IMR-90 (cell line): ENCODE measurements around the gene ANP32B. TPM values are rescaled to one million over a fixed set of nuclear protein-coding genes. Genes with fewer than 3 reads are reported as not detected.
A peak's percentile ranks its signal among the peaks of the same experiment; 100 is the strongest.

Source experiments
- ATAC-seq: fragments of 200-7000 bp; cut with Tn5 transposase; 2 replicates; pipeline ENCODE4 v1.9.1; 2020; ENCODE audit warnings: low read depth, mild to moderate bottlenecking, moderate library complexity
- BruUV-seq: library from RNA; stranded (reverse); fragments of 400-500 nt; replicated peaks from 2 replicates; lab custom pipeline; 2021; lab: Mats Ljungman, UMichigan
- CTCF ChIA-PET: fragments of 300-600 bp; formaldehyde crosslinking; extraction: SDS; loops from one replicate; lab custom pipeline; 2021; ENCODE audit warnings: antibody characterized with exemption; lab: Yijun Ruan, JAX
- POLR2A ChIA-PET: fragments of 300-600 bp; sonication (Branson Sonifier 250); formaldehyde crosslinking; loops from one replicate; lab custom pipeline; 2022; ENCODE audit warnings: antibody characterized with exemption; ENCODE audit not compliant: unreplicated experiment; lab: Charles Lee
- DNase-seq: peaks from one replicate; pipeline ENCODE4 v3.0.0; 2013
- H2AFZ ChIP-seq: replicated peaks from 2 replicates; pipeline ENCODE3; 2013; ENCODE audit warnings: low read length, mild to moderate bottlenecking; ENCODE audit not compliant: poor library complexity
- H2AK5ac ChIP-seq: 2 replicates; pipeline ENCODE4 v1.6.1; 2013; ENCODE audit warnings: low read depth, low read length, inconsistent platforms
- H2AK9ac ChIP-seq: replicated peaks from 2 replicates; pipeline ENCODE3; 2013; ENCODE audit warnings: mild to moderate bottlenecking, low read depth, low read length, moderate library complexity; ENCODE audit not compliant: poor library complexity
- H2BK120ac ChIP-seq: 2 replicates; pipeline ENCODE4 v1.6.1; 2013; ENCODE audit warnings: low read depth, low read length, inconsistent platforms
- H2BK15ac ChIP-seq: 3 replicates; pipeline ENCODE4 v1.6.1; 2013; ENCODE audit warnings: low read depth, low read length, inconsistent platforms
- H2BK20ac ChIP-seq: 2 replicates; pipeline ENCODE4 v1.6.1; 2013; ENCODE audit warnings: low read depth, mild to moderate bottlenecking, inconsistent platforms, low read length, moderate library complexity
- H2BK5ac ChIP-seq: 2 replicates; pipeline ENCODE4 v1.6.1; 2013; ENCODE audit warnings: mild to moderate bottlenecking, low read depth, low read length, inconsistent platforms; ENCODE audit not compliant: poor library complexity, severe bottlenecking
- H3K14ac ChIP-seq: replicated peaks from 2 replicates; pipeline ENCODE4 v1.6.1; 2013; ENCODE audit warnings: low read depth, low read length, inconsistent platforms
- H3K18ac ChIP-seq: 2 replicates; pipeline ENCODE4 v1.6.1; 2013; ENCODE audit warnings: low read depth, low read length, control low read depth
- H3K23ac ChIP-seq: 2 replicates; pipeline ENCODE4 v1.6.1; 2013; ENCODE audit warnings: low read depth, low read length, inconsistent platforms
- H3K27ac ChIP-seq: 2 replicates; pipeline ENCODE4 v1.5.1; 2013; ENCODE audit warnings: mild to moderate bottlenecking, control low read depth, low read length; ENCODE audit not compliant: insufficient read depth
- H3K27me3 ChIP-seq: 2 replicates; pipeline ENCODE4 v1.6.1; 2013; ENCODE audit warnings: low read length; ENCODE audit not compliant: control insufficient read depth, insufficient read depth
- H3K36me3 ChIP-seq: 2 replicates; pipeline ENCODE4 v1.6.1; 2013; ENCODE audit warnings: low read length, mixed read lengths; ENCODE audit not compliant: control insufficient read depth, insufficient read depth
- H3K4ac ChIP-seq: 2 replicates; pipeline ENCODE4 v1.6.1; 2013; ENCODE audit warnings: low read depth, low read length, inconsistent platforms
- H3K4me1 ChIP-seq: 2 replicates; pipeline ENCODE4 v1.6.1; 2013; ENCODE audit warnings: low read length, mixed read lengths; ENCODE audit not compliant: control insufficient read depth, insufficient read depth
- H3K4me2 ChIP-seq: 2 replicates; pipeline ENCODE4 v1.6.1; 2013; ENCODE audit warnings: low read depth, mild to moderate bottlenecking, control low read depth, low read length, moderate library complexity
- H3K4me3 ChIP-seq: 2 replicates; pipeline ENCODE4 v1.5.1; 2013; ENCODE audit warnings: low read depth, mild to moderate bottlenecking, control low read depth, low read length, moderate library complexity; ENCODE audit not compliant: insufficient read depth
- H3K56ac ChIP-seq: 2 replicates; pipeline ENCODE4 v1.6.1; 2013; ENCODE audit warnings: low read length, inconsistent platforms; ENCODE audit not compliant: insufficient read depth; ENCODE audit errors: extremely low read depth
- H3K79me1 ChIP-seq, 2 experiments: 2 replicates each; pipeline ENCODE4 v1.6.1; 2013; ENCODE audit warnings: low read length in 2 of 2, inconsistent platforms in 1 of 2, low read depth in 1 of 2
- H3K9ac ChIP-seq: 2 replicates; pipeline ENCODE4 v1.6.1; 2013; ENCODE audit warnings: low read depth, low read length, control low read depth
- H3K9me1 ChIP-seq: 2 replicates; pipeline ENCODE4 v1.6.1; 2013; ENCODE audit warnings: low read length, inconsistent platforms; ENCODE audit not compliant: insufficient read depth
- H3K9me3 ChIP-seq: 2 replicates; pipeline ENCODE4 v1.6.1; 2013; ENCODE audit warnings: low read length; ENCODE audit not compliant: control insufficient read depth, insufficient read depth
- H4K20me1 ChIP-seq: 2 replicates; pipeline ENCODE4 v1.6.1; 2013; ENCODE audit warnings: low read length, inconsistent platforms; ENCODE audit not compliant: insufficient read depth
- H4K5ac ChIP-seq: 2 replicates; pipeline ENCODE4 v1.6.1; 2013; ENCODE audit warnings: mild to moderate bottlenecking, low read depth, low read length, control low read depth
- H4K8ac ChIP-seq, 2 experiments: 2 replicates each; pipeline ENCODE4 v1.6.1; 2013; ENCODE audit warnings: low read depth in 2 of 2, low read length in 2 of 2, control low read depth in 1 of 2, inconsistent platforms in 1 of 2
- H4K91ac ChIP-seq: 2 replicates; pipeline ENCODE4 v1.6.1; 2013; ENCODE audit warnings: low read depth, low read length, inconsistent platforms; ENCODE audit not compliant: insufficient read depth
- CEBPB ChIP-seq: IDR thresholded peaks from 2 replicates; pipeline ENCODE4 v1.6.1; 2012; ENCODE audit warnings: low read depth, low read length, improper control_type of control experiment
- MAFK ChIP-seq: IDR thresholded peaks from 2 replicates; pipeline ENCODE4 v1.6.1; 2012; ENCODE audit warnings: low read depth, low read length, improper control_type of control experiment
- WGBS, 2 experiments: methylation state at CpG; one replicate each; pipeline versions ENCODE4 v1.1.5 to v1.1.7; 2013; ENCODE audit warnings: missing lambda C conversion rate in 2 of 2; ENCODE audit not compliant: insufficient read length in 1 of 2; ENCODE audit errors: extremely low coverage in 2 of 2; 5-methylcytosine and 5-hydroxymethylcytosine counted together
- dilution Hi-C: fragments of 300-500 bp; cut with HindIII; formaldehyde crosslinking; loops from one replicate; pipeline ENCODE4 v1.14.3; 2018; ENCODE audit warnings: low sequenced_read_pairs; ENCODE audit not compliant: unreplicated experiment
- in situ Hi-C: fragments of 300-500 bp; cut with MboI; formaldehyde crosslinking; loops from 3 replicates; pipeline ENCODE4 v1.14.3; 2019; ENCODE audit warnings: low sequenced_read_pairs, inconsistent platforms, mixed read lengths
- intact Hi-C: fragments of 100-400 bp; cut with micrococcal nuclease; formaldehyde crosslinking; loops from 2 replicates; pipeline ENCODE4 v1.10.0; 2022
- polyA plus RNA-seq, 3 experiments: library from polyadenylated mRNA; depleted of rRNA; stranded (reverse); fragments of >200 nt; gene quantifications; 2 replicates each; pipeline ENCODE4 v1.2.3, GENCODE V29; 2012; ENCODE audit warnings: low replicate concordance in 1 of 3
- total RNA-seq: library from RNA; depleted of rRNA; stranded (reverse); fragments of >200 nt; gene quantifications from 2 replicates; pipeline ENCODE4 v1.2.3, GENCODE V29; 2012

Gene ANP32B
- total and polyA plus RNA-seq, 2 of the 4 experiments (the other 2 are of a cell fraction) = 3.9 to 46.8 TPM

- H3K27ac ChIP-seq = no peak overlapping the region
- peaks cover 70% of the 10 kb centered on the region for H3K36me3 ChIP-seq
- H3K14ac ChIP-seq = no peak overlapping the region
- no peaks in the 10 kb centered on the region for H3K9me3 ChIP-seq
- H2BK15ac ChIP-seq = no peak overlapping the region
- no peak overlapping the region for H4K5ac ChIP-seq
- DNase-seq (peak; percentile 64), ATAC-seq (peak; percentile 35; the same call in 1 of the 2 replicates)
- H2BK5ac ChIP-seq = no peak overlapping the region
- H2BK20ac ChIP-seq = no peak overlapping the region
- dilution Hi-C loops (no loop called here), in situ Hi-C loops (no loop called here), intact Hi-C loops (no loop called here)
- H2AK5ac ChIP-seq = no peak overlapping the region
- no peak overlapping the region for H3K4me2 ChIP-seq
- no TSS peak for BruUV-seq
- H3K4ac ChIP-seq = no peak overlapping the region
- no peak overlapping the region for H4K8ac ChIP-seq
- no peak overlapping the region for H3K18ac ChIP-seq
- H3K79me1 ChIP-seq = peaks cover 50 to 69% of the 10 kb centered on the region in 2 experiments
- peaks cover 30% of the 10 kb centered on the region for H4K20me1 ChIP-seq
- no peak overlapping the region for H2AFZ ChIP-seq
- CTCF ChIA-PET = no interaction called here
- no peak overlapping the region for H3K56ac ChIP-seq
- H4K91ac ChIP-seq = no peak overlapping the region
- no peak overlapping the region for H2AK9ac ChIP-seq
- H3K4me1 ChIP-seq = peaks cover 3% of the 10 kb centered on the region
- H3K27me3 ChIP-seq = no peaks in the 10 kb centered on the region
- no peak overlapping the region for H3K9ac ChIP-seq
- no CpG with 5 or more reads among the region's 2 CpGs for WGBS, 2 experiments
- H3K9me1 ChIP-seq = peaks cover 8% of the 10 kb centered on the region
- H3K4me3 ChIP-seq = no peak overlapping the region
- POLR2A ChIA-PET = no interaction called here
- H2BK120ac ChIP-seq = no peak overlapping the region
- no peak overlapping the region for H3K23ac ChIP-seq
- TF ChIP-seq CEBPB (peak; percentile 31; the same call in 1 of the 2 replicates), MAFK (no peak)
Observed at GRCh38 chr9:98010445-98010844, 27.3 kb downstream of the ANP32B start.
